ENCODE results near the gene FGFR4. TPM values are rescaled to one million over a fixed set of nuclear protein-coding genes. Genes with fewer than 3 reads are reported as not detected.

Gene FGFR4
- total and polyA plus RNA-seq, 2 of the 8 experiments (the other 6 are each of a cell fraction or from before 2014, with no cell fraction given) = 61.4 to 88.4 TPM

DNA sequence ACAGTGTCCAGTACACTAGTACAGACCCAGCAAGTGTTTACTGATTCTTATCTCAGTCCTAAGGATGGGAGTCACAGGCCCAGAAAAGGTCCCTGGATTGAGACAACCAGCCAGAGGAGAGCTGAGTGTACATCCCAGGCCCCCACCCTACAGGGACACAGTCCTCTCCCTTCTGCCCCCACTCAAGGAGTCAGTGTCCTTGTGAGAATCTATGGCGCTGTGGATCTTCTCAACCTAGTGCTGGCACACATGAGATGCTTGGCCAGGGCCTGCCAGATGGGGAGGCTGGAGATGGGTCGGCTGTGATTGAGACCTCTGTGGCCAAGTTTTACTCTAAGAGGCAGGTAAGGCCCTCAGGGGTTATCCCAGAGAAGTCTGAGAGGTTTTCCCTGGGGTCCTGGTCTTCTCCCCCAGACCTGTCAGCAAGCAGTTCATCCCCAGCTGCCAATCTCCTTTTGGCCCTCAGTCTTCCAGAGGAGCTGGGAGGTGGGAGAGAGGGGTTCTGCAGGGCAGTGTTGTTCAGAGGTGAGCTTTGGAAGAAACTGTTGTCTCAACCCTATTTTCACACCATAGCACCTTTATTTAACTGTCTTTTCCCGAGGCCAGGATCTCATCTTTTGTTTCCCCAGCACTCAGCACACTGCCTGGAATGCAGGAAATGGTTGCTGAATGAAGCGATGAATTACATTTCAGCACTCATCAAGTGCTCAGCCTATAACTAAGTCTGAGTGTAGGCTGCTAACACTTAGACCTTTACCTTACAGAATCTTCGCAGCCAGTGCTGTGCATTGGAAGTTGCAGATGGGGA is 43.7 kb downstream of the FGFR4 start:
- H2AK5ac ChIP-seq (ENCODE audit: low read depth, low read length) = peak overlapping the region; percentile 18
- H4K8ac ChIP-seq (ENCODE audit: extremely low read depth, insufficient read depth, low read length) = no peak overlapping the region
- H2BK20ac ChIP-seq (ENCODE audit: low read length) = 0 out of 2 replicates have a peak overlapping the region, but pooled peaks have one; percentile 0
- H3K4me1 ChIP-seq (replicated peaks in 1 of 4; ENCODE audit: control insufficient read depth in 3 of 4, insufficient read depth in 4 of 4, low read length in 3 of 4) = peaks cover 10 to 20% (median 19%) of the 10 kb centered on the region in 4 experiments
- H2BK5ac ChIP-seq (ENCODE audit: low read depth, low read length) = no peak overlapping the region; the same call in 1 of the 2 replicates
- no peak overlapping the region for H3K27ac ChIP-seq (ENCODE audit: low read depth, low read length)
- H2AFZ ChIP-seq (ENCODE audit: low read length) = no peak overlapping the region
- no peak overlapping the region for H2BK120ac ChIP-seq (replicated peaks; ENCODE audit: low read depth, low read length)
- peaks cover 10% of the 10 kb centered on the region; the same call in 1 of the 2 replicates for H3K23me2 ChIP-seq (ENCODE audit: low read depth, low read length)
- ChIA-PET POLR2A (ENCODE audit: partially characterized antibody) (interaction anchor here (0.6 to 14.2 kb wide), 12 partner anchors 8 to 873 kb away, joined by 3 to 139 read pairs (median 22); partner anchors contain the start of genes FGFR4, PRELID1 and RAB24), CTCF (ENCODE audit: partially characterized antibody) (interaction anchor here (1.2 to 8.1 kb wide), 2 partner anchors 17 to 168 kb away, joined by 3 to 77 read pairs; no protein-coding TSS in a partner anchor)
- FAIRE-seq (no peak), DNase-seq (ENCODE audit: low read depth in 1 of 2, low spot score in 2 of 2) (no peak)
- H3K9ac ChIP-seq (replicated peaks in 1 of 4; ENCODE audit: extremely low read depth in 1 of 4, low read depth in 3 of 4, low read length in 3 of 4) = no peak overlapping the region; a peak in 1 of 7 replicates
- H3K14ac ChIP-seq (ENCODE audit: insufficient read length) = no peak overlapping the region
- H4K20me1 ChIP-seq (replicated peaks in 1 of 2; ENCODE audit: control insufficient read depth in 1 of 2, insufficient read depth in 2 of 2, low read length in 2 of 2) = no peaks in the 10 kb centered on the region
- TF ChIP-seq CHD2 (IDR thresholded peaks at IDR 0.05; ENCODE audit: low read length) (no peak), RBBP5 (IDR thresholded peaks at IDR 0.05; ENCODE audit: borderline replicate concordance, low read depth, low read length) (no peak), FOSL1 (IDR thresholded peaks at IDR 0.05; ENCODE audit: insufficient read depth, low read depth, low read length) (no peak), TEAD4 (IDR thresholded peaks at IDR 0.05; ENCODE audit: low read depth, low read length) (peak; percentile 62; the same call in 1 of the 2 replicates), POLR2A (IDR thresholded peaks at IDR 0.05; ENCODE audit: control extremely low read depth in 1 of 2, low read depth in 2 of 2, low read length in 2 of 2) (0 out of 3 replicates have a peak, but pooled peaks of 1 of the 2 experiments have one; percentile 16), NANOG (IDR thresholded peaks at IDR 0.05; ENCODE audit: insufficient read depth, low read depth, low read length, poor library complexity, severe bottlenecking) (no peak), SIN3A (conservative IDR thresholded peaks at IDR 0.05 in 1 of 2, IDR thresholded peaks at IDR 0.05 in 1 of 2; ENCODE audit: low read depth in 1 of 2, low read length in 2 of 2) (no peak), CBX8 (IDR thresholded peaks at IDR 0.05; ENCODE audit: borderline replicate concordance, low read depth, low read length) (no peak)
- no peak overlapping the region; the same call in 1 of the 2 replicates for H2BK15ac ChIP-seq (ENCODE audit: low read length)
- peaks cover 14 to 25% of the 10 kb centered on the region in 2 experiments for H3K79me2 ChIP-seq (ENCODE audit: control insufficient read depth in 1 of 2, insufficient read depth in 2 of 2, low read length in 2 of 2)
- H3K4ac ChIP-seq (replicated peaks; ENCODE audit: insufficient read length, low read depth, low read length) = no peak overlapping the region
- no peak overlapping the region for H3K18ac ChIP-seq (ENCODE audit: extremely low read depth, low read length)
- peaks cover 3 to 7% (median 5%) of the 10 kb centered on the region in 4 experiments; a peak in 6 of 8 replicates for H3K36me3 ChIP-seq (ENCODE audit: control insufficient read depth in 2 of 4, insufficient read depth in 4 of 4, low read length in 3 of 4)
- H2BK12ac ChIP-seq (ENCODE audit: low read depth, low read length) = peak overlapping the region; percentile 7; the same call in 1 of the 2 replicates
- H3K4me2 ChIP-seq (ENCODE audit: insufficient read depth in 1 of 2, low read depth in 2 of 2, low read length in 2 of 2) = peak overlapping the region in 1 of 2 experiments; percentile 68; a peak in 1 of 4 replicates
- H3K4me3 ChIP-seq (ENCODE audit: extremely low read depth in 1 of 4, insufficient read depth in 2 of 4, low read depth in 3 of 4, low read length in 4 of 4) = 0 out of 8 replicates have a peak overlapping the region, but pooled peaks of 1 of the 4 experiments have one; percentile 94
- H3K27me3 ChIP-seq (replicated peaks in 1 of 4; ENCODE audit: control insufficient read depth in 3 of 4, extremely low read depth in 1 of 4, insufficient read depth in 3 of 4, low read length in 3 of 4) = no peaks in the 10 kb centered on the region
- 88% methylated on average over 5 of the region's 5 CpGs; no CpG with 5 or more reads in 1 of the 2 experiments for WGBS, 2 experiments (ENCODE audit: extremely low coverage in 1 of 2, insufficient coverage in 1 of 2, insufficient read length in 1 of 2, insufficient replicate concordance in 2 of 2, low coverage in 1 of 2, low lambda C conversion rate in 2 of 2, missing lambda C conversion rate in 1 of 2)
- no peaks in the 10 kb centered on the region for H3K9me3 ChIP-seq (ENCODE audit: insufficient read depth in 2 of 2, low read depth in 1 of 2, low read length in 1 of 2)
- H4K91ac ChIP-seq (replicated peaks; ENCODE audit: insufficient read length, low read length) = peak overlapping the region; percentile 91
- H3K56ac ChIP-seq (replicated peaks; ENCODE audit: insufficient read length, low read depth, low read length) = no peak overlapping the region
- peaks cover 2% of the 10 kb centered on the region; the same call in 1 of the 2 replicates for H3K79me1 ChIP-seq (ENCODE audit: low read depth, low read length)
- H4K5ac ChIP-seq (ENCODE audit: insufficient read length, low read depth, low read length) = no peak overlapping the region
- H3K23ac ChIP-seq (ENCODE audit: insufficient read length) = no peak overlapping the region
